ENCODE data around the gene SLIT3.

Gene SLIT3

DNA sequence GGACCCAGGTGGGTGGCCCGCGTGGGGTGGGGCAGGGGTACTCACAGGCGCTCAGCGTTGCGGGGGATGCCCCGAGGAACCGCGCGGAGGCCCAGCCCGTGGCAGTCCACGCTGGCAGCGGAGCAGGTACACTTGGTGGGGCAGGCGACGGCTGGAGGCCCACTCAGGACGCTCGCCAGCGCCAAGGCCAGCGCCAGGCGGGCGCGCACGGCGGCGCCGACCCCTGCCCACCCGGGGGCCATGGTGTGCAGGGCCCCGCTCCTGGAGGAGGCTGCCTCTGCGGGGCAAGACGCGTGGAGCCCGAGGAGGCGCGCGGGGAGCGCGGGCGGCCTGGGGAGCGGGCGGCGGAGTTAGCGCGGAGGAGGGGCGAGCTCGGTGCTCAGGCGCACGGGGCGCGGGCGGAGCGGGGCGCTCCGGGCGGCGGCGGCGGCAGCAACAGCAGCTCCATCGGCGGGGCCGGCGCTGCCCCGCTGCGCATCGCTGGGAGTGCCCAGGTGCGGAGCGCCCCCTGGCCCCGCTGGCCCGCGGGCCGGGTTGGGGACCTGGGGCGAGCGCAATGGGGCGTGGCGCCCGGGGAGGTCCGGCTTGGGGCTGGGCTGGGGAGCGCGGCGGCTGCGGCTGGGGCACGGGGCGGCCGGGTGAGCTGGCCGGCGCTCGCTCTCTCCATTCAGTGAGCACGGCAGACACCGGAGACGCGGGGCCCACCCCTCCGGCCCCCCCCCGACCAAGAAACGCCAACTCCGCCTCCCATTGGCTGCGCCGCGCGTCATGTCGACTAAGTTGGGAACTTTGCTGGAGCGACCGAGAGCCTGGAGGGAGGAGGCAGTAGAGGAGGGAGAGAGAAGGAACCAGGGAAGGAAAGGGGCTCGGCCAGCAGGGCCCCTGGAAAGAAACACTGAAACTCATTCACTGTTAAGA is at the start of gene SLIT3:
Gene SLIT3, minus strand, starts transcription at position 672 of the 918 bp plus-strand sequence. Its CDS starts 430 bp downstream, at position 242.
- DNase-seq (ENCODE audit: low read depth), result peak; percentile 77

GRCh38 chr5:169350016-169350415 is 49.1 kb upstream of the SLIT3 start:
- peak; percentile 36 for DNase-seq (ENCODE audit: low read depth)

DNA sequence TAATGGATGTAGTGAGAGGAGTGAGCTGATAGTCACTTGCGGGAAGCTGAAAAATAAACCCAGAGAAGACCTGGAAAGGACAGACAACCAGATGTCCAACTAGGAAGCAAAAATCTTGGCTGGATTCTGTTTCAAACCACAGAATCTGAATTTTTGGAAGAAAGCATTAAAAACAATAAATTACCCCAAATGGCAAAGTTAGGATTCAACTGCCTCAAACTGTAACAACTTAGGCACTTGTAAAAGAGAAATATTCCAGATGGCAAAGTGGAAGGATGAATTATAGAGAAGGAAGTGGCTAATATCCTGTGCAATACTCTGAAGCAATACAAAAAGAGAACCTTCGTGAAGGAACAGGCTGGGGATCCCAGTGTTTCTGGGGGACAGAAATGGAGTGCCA is 46.8 kb upstream of the SLIT3 start:
- peak; percentile 82 for DNase-seq (ENCODE audit: low read depth)

DNA sequence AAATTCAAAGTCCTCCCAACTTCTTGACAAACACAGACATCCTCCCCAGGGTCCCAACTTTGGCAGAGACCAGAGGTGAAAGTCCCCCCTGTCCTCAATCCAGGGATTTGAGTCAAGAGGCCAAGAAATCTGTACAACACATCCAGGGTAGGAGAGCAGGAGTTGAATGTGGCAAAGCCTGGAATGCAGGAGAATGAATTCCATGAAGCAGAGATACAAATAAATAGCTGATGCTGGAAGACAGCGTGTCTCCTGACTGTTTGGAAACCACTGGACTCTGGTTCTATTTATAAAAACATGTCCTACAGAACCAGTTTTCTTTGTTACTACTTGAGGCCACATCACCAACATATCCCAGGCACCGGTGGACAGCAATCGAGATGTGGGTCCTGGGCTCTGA is 43.7 kb upstream of the SLIT3 start:
- DNase-seq (ENCODE audit: low read depth), result peak; percentile 24

DNA sequence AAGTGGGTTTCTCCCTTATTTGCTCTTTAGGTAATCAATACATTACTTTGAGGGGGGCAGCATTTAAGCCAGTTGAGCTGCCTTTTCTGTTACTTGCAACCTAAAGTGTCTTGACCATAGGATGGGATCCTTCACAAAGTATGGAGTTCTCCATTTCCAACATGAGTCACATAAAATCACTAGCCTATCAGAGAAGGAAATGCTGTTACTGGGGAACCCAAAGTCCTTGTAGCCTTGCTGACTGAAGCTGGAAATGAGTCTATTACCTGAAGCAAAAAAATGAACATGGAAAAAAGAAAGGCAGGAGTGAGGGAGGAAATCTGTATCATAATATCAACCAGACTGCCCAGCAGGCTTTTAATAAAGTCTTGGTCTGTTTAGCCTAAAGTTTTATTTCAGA is 42.8 kb upstream of the SLIT3 start:
- no peak for DNase-seq (ENCODE audit: low read depth)

DNA sequence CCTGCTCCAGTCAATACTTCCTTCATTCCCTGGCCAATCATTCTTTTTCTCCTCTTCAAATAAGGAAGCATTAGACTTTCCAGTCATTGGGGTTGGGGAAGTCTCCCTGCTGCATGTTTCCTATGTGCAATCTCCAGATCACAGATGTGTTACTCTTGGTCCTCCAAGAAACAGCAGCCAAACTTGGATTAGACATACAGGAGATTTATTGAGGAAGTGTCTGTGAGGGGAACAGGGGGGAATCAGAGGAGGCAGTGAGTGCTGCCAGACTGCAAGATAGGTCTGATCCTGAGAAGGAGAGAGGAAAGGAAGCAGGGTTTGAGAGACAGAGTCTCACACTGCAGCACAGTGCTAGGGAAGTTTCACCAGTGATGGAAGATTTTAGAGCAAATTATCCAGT is 40.6 kb upstream of the SLIT3 start:
- no peak for DNase-seq (ENCODE audit: low read depth)

DNA sequence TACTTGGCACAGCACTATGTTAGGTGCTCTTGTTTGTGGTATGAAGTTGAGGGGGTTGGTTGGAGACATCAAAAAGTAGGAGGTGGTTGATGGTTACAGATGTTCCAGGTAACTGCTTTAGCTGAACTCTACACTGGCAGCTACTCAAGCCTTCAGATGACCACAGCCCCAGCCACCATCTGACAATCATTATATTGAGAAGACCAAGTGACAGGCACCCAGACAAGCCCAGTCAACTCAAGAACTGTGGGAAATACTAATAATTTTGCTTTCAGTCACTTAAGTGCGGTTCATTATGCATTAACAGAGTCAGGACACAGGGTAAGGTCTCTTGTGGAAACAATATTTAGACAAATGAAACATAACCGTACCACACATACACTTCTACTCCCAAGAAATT is 38.9 kb upstream of the SLIT3 start:
- no peak for DNase-seq (ENCODE audit: low read depth)

GRCh38 chr5:169336242-169336641 is 35.3 kb upstream of the SLIT3 start:
- no peak for DNase-seq (ENCODE audit: low read depth)

DNA sequence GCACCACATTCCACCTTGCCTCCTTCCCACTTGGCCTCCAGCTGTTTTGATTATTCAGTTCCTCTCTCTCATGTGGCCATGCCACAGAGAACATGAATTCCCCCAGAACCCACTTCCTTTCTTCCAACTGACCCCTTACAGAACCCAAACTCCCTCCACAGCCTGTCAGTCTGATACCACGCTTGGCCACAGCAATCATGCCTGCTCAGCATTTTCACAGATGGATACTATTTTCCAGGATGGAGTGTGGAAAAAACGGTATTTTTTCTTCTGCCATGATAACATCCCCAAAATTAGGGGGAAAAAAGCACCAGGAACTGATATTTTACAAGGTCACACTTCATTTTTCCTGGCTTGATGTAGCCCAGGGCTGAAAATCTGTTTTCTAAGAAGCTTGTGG is 34.9 kb upstream of the SLIT3 start:
- DNase-seq (ENCODE audit: low read depth), result no peak

GRCh38 chr5:169333518-169333917 is 32.6 kb upstream of the SLIT3 start:
- no peak for DNase-seq (ENCODE audit: low read depth)

- no peak for DNase-seq (ENCODE audit: low read depth)
Measured at GRCh38 chr5:169331292-169331852, 30.4 kb upstream of the SLIT3 start.

GRCh38 chr5:169328401-169328800 is 27.5 kb upstream of the SLIT3 start:
- DNase-seq (ENCODE audit: low read depth), result no peak

- no peak for DNase-seq (ENCODE audit: low read depth)
Measured at GRCh38 chr5:169325273-169325672, 24.3 kb upstream of the SLIT3 start.

DNA sequence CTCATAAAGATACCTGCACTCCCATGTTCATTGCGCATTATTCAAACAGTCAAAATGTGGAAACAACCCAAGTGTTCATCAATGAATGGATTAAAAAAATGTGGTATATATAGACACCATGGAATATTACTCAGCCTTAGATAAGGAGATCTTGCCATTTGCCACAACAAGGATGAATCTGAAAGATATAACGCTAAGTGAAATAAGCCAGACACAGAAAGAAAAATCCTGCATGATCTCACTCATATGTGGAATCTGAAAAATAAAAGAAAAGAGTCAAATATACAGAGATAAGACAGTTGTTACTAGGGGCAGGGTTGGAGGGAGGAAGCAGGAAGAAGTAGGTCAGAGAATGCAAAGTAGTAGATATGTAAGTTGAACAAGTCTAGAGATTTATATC is 17.6 kb upstream of the SLIT3 start:
- DNase-seq (ENCODE audit: low read depth), result no peak

DNA sequence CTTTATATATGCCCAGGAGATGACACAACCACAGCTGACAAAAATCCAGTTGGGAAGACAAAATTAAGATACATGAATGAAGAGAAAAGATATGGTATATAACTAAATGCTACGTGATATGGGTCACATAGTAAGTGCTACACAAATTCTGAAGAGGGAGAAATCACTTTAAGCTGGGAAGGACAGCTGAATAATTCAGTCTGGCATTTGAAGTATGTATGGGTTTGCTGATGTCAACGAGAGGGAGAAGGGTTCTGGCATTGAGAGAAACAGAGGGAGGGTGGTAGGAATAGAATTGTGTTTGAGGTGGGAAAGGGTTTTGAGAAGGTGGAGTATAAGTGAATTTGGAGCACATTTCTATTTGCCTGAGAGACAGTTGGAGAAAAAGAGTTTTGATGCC is 6.7 kb upstream of the SLIT3 start:
- DNase-seq (ENCODE audit: low read depth), result no peak

- no peak for DNase-seq (ENCODE audit: low read depth)
Measured at GRCh38 chr5:169305366-169305765, 4.4 kb upstream of the SLIT3 start.

DNA sequence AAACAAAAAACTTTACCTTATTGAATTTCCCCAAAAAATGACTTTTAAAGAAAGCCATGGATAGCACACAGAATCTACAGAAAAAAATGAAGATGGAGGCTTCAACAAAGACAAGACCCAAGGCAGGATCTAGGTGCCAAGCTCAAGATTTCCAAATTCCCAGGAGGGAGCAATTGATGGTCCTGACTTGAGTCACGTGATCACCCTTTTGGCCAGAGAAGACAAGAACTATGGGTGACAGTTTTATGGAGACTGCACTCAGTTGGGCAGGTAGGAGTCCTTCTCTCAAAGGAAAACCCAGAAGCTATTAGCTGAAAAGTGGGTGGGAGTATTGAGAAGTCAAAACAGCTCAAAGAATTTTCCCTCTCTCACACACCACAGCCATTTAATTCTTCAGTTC is 3.2 kb upstream of the SLIT3 start:
- DNase-seq (ENCODE audit: low read depth), result no peak

- DNase-seq (ENCODE audit: low read depth), result no peak
Measured at GRCh38 chr5:169303119-169303515, 2.2 kb upstream of the SLIT3 start.

DNA sequence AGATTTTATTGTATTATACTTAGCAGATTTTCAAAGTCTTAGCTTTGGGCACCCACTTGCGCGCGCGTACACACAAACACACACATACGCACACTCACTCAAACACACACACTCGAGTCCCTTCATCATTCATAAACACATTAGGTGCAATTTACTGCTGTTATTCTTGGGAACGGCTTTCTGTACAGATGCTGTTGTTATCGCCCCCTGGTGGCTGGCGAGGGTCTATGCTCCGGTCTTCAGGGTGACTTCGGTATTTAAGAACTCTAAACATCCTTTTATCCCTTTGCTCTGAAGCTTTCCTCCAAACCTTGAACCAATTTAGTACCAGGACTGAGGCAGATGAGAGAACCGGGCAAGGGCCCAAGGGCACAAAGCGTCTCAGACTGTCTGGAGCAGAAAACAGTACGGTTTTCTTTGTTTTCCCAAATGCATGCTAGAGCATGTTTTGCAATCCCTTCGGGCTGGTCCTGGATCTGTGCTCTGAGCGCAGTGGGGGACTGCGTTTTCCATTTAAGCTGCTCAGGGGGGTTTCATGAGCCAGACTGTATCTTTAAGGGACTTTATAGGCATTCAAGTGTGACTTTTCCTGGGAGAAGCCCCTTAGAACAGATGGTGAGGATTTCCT is 1.7 kb upstream of the SLIT3 start:
- DNase-seq (ENCODE audit: low read depth), result peak; percentile 77

- no peak for DNase-seq (ENCODE audit: low read depth)
Measured at GRCh38 chr5:169301986-169302385, 1.0 kb upstream of the SLIT3 start.

GRCh38 chr5:169301386-169301934 is 521 bp upstream of the SLIT3 start:
- DNase-seq (ENCODE audit: low read depth), result no peak

DNA sequence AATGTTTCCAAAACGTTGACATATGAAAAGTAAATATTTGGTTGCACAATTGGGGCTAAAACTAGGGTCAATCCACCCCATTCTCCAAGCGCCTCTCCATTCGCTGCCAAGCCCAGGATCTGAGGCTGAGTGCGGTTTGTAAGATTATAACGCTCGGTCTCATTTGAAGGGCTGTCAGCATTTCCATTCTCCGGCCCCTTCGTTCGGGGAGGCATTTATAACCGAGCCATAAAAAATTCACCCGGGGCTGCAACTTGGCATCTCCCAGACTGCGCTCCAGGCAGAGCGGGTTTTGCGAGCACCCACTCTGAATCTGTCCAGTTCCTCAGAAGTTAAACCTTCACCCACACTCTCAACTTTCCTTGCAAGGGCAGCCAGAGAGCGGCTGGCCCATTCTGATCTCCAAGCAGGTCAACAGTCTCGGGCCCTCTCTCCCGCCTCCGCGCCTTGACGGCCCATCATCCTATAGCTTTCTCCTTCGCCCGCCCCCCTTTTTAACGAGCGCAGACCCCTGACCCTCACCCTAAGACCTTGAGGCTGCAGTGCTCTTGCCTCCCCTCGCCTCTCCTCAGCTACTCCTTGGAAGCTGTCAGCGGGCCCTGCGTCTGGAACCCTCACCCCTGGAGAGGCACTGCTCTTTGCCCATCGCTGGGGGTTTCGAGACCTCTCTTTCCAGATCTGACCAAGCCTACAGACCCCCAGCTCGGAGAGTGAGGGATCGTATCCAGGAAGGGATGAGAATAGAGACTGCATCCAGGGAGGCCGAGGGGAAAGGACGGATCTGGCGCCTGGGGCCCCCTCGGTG is 1.1 kb downstream of the SLIT3 start:
- DNase-seq (ENCODE audit: low read depth), result no peak

Data from GM04504 (cell line).